NCI-H526 (cell line): Measurements from ENCODE around the gene GOLGA6L10.
"Not testable (repeated sequence)": the region's sequence is repeated elsewhere in the genome, so short reads cannot be mapped to it uniquely, and the experiment has no call there.

Source experiments
- DNase-seq, 2 experiments: peaks; one replicate each; lab custom pipeline; 2025; lab: John Stamatoyannopoulos, UW

GOLGA6L10 gene

GRCh38 chr15:82299511-82299914 lies 49.8 kb downstream of the GOLGA6L10 start:
- DNase-seq: not testable (repeated sequence)

GRCh38 chr15:82298520-82298919 lies 50.8 kb downstream of the GOLGA6L10 start:
- DNase-seq: no peak

GRCh38 chr15:82298032-82298431 lies 51.2 kb downstream of the GOLGA6L10 start:
- no peak for DNase-seq

- no peak for DNase-seq
These were observed 51.7 kb downstream of the GOLGA6L10 start for GRCh38 chr15:82297546-82297945.

- DNase-seq: no peak
These were observed 55.1 kb downstream of the GOLGA6L10 start for GRCh38 chr15:82294061-82294690.

- DNase-seq: no peak
These were observed 57.0 kb downstream of the GOLGA6L10 start for GRCh38 chr15:82292271-82292670.
